GM23338 (cell line): ENCODE results near the gene NTNG2. TPM values are rescaled to one million over a fixed set of nuclear protein-coding genes. Genes with fewer than 3 reads are reported as not detected.

ENCODE experiments used
- ATAC-seq: fragments of 200-7000 bp; cut with Tn5 transposase; 3 replicates; pipeline ENCODE4 v1.9.1; 2020
- DNase-seq: peaks from one replicate; pipeline ENCODE4 v3.0.0-alpha.2; 2015; ENCODE audit warnings: low spot score
- H2AFZ ChIP-seq: fragments of 200-600 bp; sonication (generic); 2 replicates; pipeline ENCODE4 v1.8.0; 2016; ENCODE audit warnings: antibody characterized with exemption, mild to moderate bottlenecking, moderate library complexity
- H3F3A ChIP-seq: fragments of 200-600 bp; sonication (generic); replicated peaks from 2 replicates; pipeline ENCODE4 v1.8.0; 2017; ENCODE audit warnings: antibody characterized with exemption, mixed run types, low read depth
- H3K27ac ChIP-seq: fragments of 200-600 bp; sonication (generic); 2 replicates; pipeline ENCODE4 v1.6.1; 2016; ENCODE audit warnings: low read depth
- H3K27me3 ChIP-seq: fragments of 200-600 bp; sonication (generic); 2 replicates; pipeline ENCODE4 v1.8.0; 2016; ENCODE audit warnings: mild to moderate bottlenecking, mixed run types, moderate library complexity; ENCODE audit not compliant: insufficient read depth
- H3K36me3 ChIP-seq: fragments of 200-600 bp; sonication (generic); 2 replicates; pipeline ENCODE4 v1.8.0; 2016; ENCODE audit warnings: mild to moderate bottlenecking; ENCODE audit not compliant: insufficient read depth
- H3K4me1 ChIP-seq: fragments of 200-600 bp; sonication (generic); 2 replicates; pipeline ENCODE4 v1.8.0; 2016; ENCODE audit warnings: mild to moderate bottlenecking, moderate library complexity; ENCODE audit not compliant: insufficient read depth
- H3K4me2 ChIP-seq: fragments of 200-600 bp; sonication (generic); 2 replicates; pipeline ENCODE4 v1.7.1; 2017; ENCODE audit warnings: mixed run types
- H3K4me3 ChIP-seq: fragments of 200-600 bp; sonication (generic); 2 replicates; pipeline ENCODE4 v1.6.1; 2016; ENCODE audit warnings: mixed run types
- H3K79me2 ChIP-seq: fragments of 200-600 bp; sonication (generic); replicated peaks from 2 replicates; pipeline ENCODE4 v1.8.0; 2017; ENCODE audit warnings: mild to moderate bottlenecking; ENCODE audit not compliant: insufficient read depth
- H3K9me2 ChIP-seq: fragments of 200-600 bp; sonication (generic); 2 replicates; pipeline ENCODE4 v1.8.0; 2017; ENCODE audit not compliant: insufficient read depth
- H4K20me1 ChIP-seq: fragments of 200-600 bp; sonication (generic); replicated peaks from 2 replicates; pipeline ENCODE4 v1.8.0; 2017; ENCODE audit warnings: mild to moderate bottlenecking; ENCODE audit not compliant: insufficient read depth
- H3K27ac Mint-ChIP-seq: 2 replicates; pipeline ENCODE4 v1.8.0; 2020; ENCODE audit warnings: inconsistent platforms, mild to moderate bottlenecking, moderate library complexity, mixed read lengths
- H3K27me3 Mint-ChIP-seq: 3 replicates; pipeline ENCODE4 v1.8.0; 2022; ENCODE audit warnings: low read depth, mild to moderate bottlenecking, moderate library complexity, mixed read lengths, inconsistent platforms; ENCODE audit not compliant: insufficient read depth, poor library complexity
- H3K36me3 Mint-ChIP-seq: 3 replicates; pipeline ENCODE4 v1.8.0; 2021; ENCODE audit warnings: low read depth, mild to moderate bottlenecking, inconsistent platforms, moderate library complexity, mixed read lengths
- H3K4me1 Mint-ChIP-seq: 3 replicates; pipeline ENCODE4 v1.8.0; 2020; ENCODE audit warnings: mild to moderate bottlenecking, inconsistent platforms, mixed read lengths
- H3K4me3 Mint-ChIP-seq: 3 replicates; pipeline ENCODE4 v1.8.0; 2021; ENCODE audit warnings: moderate library complexity, mild to moderate bottlenecking, inconsistent platforms, mixed read lengths
- H3K9me3 Mint-ChIP-seq: 3 replicates; pipeline ENCODE4 v1.8.0; 2020; ENCODE audit warnings: moderate library complexity, mild to moderate bottlenecking, inconsistent platforms, mixed read lengths
- CTCF ChIP-seq, 2 experiments: fragments of 200-600 bp in 1 of 2; sonication (generic) in 1 of 2; conservative IDR thresholded peaks; 2 replicates each; pipeline versions ENCODE4 v1.5.1 to v1.6.1; 2016 to 2017; ENCODE audit warnings: antibody characterized with exemption in 2 of 2, low read depth in 2 of 2, mild to moderate bottlenecking in 2 of 2, moderate library complexity in 1 of 2
- ETS1 ChIP-seq: IDR thresholded peaks from 2 replicates; pipeline ENCODE4 v1.6.1; 2016; ENCODE audit warnings: antibody characterized with exemption
- EZH2 ChIP-seq: fragments of 200-600 bp; sonication (generic); IDR thresholded peaks from one replicate; pipeline ENCODE4 v1.8.0; 2017; ENCODE audit warnings: antibody characterized with exemption, mild to moderate bottlenecking, low read depth; ENCODE audit not compliant: unreplicated experiment
- EZH2phosphoT487 ChIP-seq: fragments of 200-600 bp; sonication (generic); IDR thresholded peaks from one replicate; pipeline ENCODE4 v1.8.1; 2018; ENCODE audit warnings: antibody characterized with exemption; ENCODE audit not compliant: unreplicated experiment
- REST ChIP-seq: IDR thresholded peaks from one replicate; pipeline ENCODE4 v1.6.1; 2018; ENCODE audit warnings: antibody characterized with exemption; ENCODE audit not compliant: unreplicated experiment
- STAT1 ChIP-seq: IDR thresholded peaks from one replicate; pipeline ENCODE4 v1.6.1; 2016; ENCODE audit warnings: antibody characterized with exemption; ENCODE audit not compliant: unreplicated experiment
- ZNF114 ChIP-seq: fragments of 250-450 bp; sonication (Bioruptor Pico); IDR thresholded peaks from 2 replicates; pipeline ENCODE4 v1.5.0; 2020; ENCODE audit warnings: mild to moderate bottlenecking, moderate library complexity
- ZNF462 ChIP-seq: fragments of 250-450 bp; sonication (Bioruptor Pico); IDR thresholded peaks from 2 replicates; pipeline ENCODE4 v1.5.0; 2020; ENCODE audit warnings: mild to moderate bottlenecking, moderate library complexity
- polyA plus RNA-seq: library from polyadenylated mRNA; unstranded; fragments of >200 nt; fragmentation: Nextera tagmentation; extraction: Ambion mirVana; gene quantifications from 2 replicates; pipeline ENCODE4 v1.2.1, GENCODE V29; 2016
- total RNA-seq: library from RNA; depleted of rRNA; stranded (reverse); fragments of >200 nt; shearing (Covaris generic); gene quantifications from 2 replicates; pipeline ENCODE4 v1.2.3, GENCODE V29; 2014

The NTNG2 gene
- total and polyA plus RNA-seq, 2 experiments from 2014 or later = 0.99 to 1.7 TPM

GRCh38 chr9:132287256-132287760 lies 125.5 kb downstream of the NTNG2 start (continued):
- no peak for TF ChIP-seq ZNF462

- H2AFZ ChIP-seq = no peak overlapping the region
- H3K4me1 ChIP-seq = no peaks in the 10 kb centered on the region
- Mint-ChIP-seq H3K4me1 (no peaks in the 10 kb centered on the region; the same call in 2 of the 3 replicates), H3K27me3 (peaks cover 2% of the 10 kb centered on the region), H3K27ac (no peak overlapping the region), H3K4me3 (no peak overlapping the region), H3K36me3 (peaks cover 46% of the 10 kb centered on the region), H3K9me3 (no peaks in the 10 kb centered on the region)
- H3K27me3 ChIP-seq = no peaks in the 10 kb centered on the region
- no peak overlapping the region for H3K4me2 ChIP-seq
- DNase-seq = no peak
- H3K4me3 ChIP-seq = no peak overlapping the region
- H3F3A ChIP-seq = 0 out of 2 replicates have a peak, but pooled peaks cover 2% of the 10 kb centered on the region
- no peak for ATAC-seq
- peaks cover 35% of the 10 kb centered on the region for H3K36me3 ChIP-seq
- TF ChIP-seq ETS1 (no peak), EZH2phosphoT487 (no peak), EZH2 (no peak), STAT1 (no peak), CTCF (conservative IDR thresholded peaks at IDR 0.05; ENCODE audit: low read depth in 2 of 2) (no peak), REST (no peak), ZNF114 (CRISPR knock-in tag) (no peak)
- no peak overlapping the region for H3K27ac ChIP-seq
- peaks cover 3% of the 10 kb centered on the region; the same call in 1 of the 2 replicates for H3K79me2 ChIP-seq
- H3K9me2 ChIP-seq = no peaks in the 10 kb centered on the region
- peaks cover 25% of the 10 kb centered on the region for H4K20me1 ChIP-seq
Observed at GRCh38 chr9:132288361-132288760, 126.5 kb downstream of the NTNG2 start.
